IMR-90 (cell line): ENCODE data around the gene C2orf74. TPM values are rescaled to one million over a fixed set of nuclear protein-coding genes. Genes with fewer than 3 reads are reported as not detected.
"Not testable (repeated sequence)": the region's sequence is repeated elsewhere in the genome, so short reads cannot be mapped to it uniquely, and the experiment has no call there.

Experiments
- ATAC-seq: fragments of 200-7000 bp; cut with Tn5 transposase; 2 replicates; pipeline ENCODE4 v1.9.1; 2020; ENCODE audit warnings: low read depth, mild to moderate bottlenecking, moderate library complexity
- BruUV-seq: library from RNA; stranded (reverse); fragments of 400-500 nt; replicated peaks from 2 replicates; lab custom pipeline; 2021; lab: Mats Ljungman, UMichigan
- CTCF ChIA-PET: fragments of 300-600 bp; formaldehyde crosslinking; extraction: SDS; loops from one replicate; lab custom pipeline; 2021; ENCODE audit warnings: antibody characterized with exemption; lab: Yijun Ruan, JAX
- POLR2A ChIA-PET: fragments of 300-600 bp; sonication (Branson Sonifier 250); formaldehyde crosslinking; loops from one replicate; lab custom pipeline; 2022; ENCODE audit warnings: antibody characterized with exemption; ENCODE audit not compliant: unreplicated experiment; lab: Charles Lee
- DNase-seq: peaks from one replicate; pipeline ENCODE4 v3.0.0; 2013
- H2AFZ ChIP-seq: replicated peaks from 2 replicates; pipeline ENCODE3; 2013; ENCODE audit warnings: low read length, mild to moderate bottlenecking; ENCODE audit not compliant: poor library complexity
- H2AK5ac ChIP-seq: 2 replicates; pipeline ENCODE4 v1.6.1; 2013; ENCODE audit warnings: low read depth, low read length, inconsistent platforms
- H2AK9ac ChIP-seq: replicated peaks from 2 replicates; pipeline ENCODE3; 2013; ENCODE audit warnings: mild to moderate bottlenecking, low read depth, low read length, moderate library complexity; ENCODE audit not compliant: poor library complexity
- H2BK120ac ChIP-seq: 2 replicates; pipeline ENCODE4 v1.6.1; 2013; ENCODE audit warnings: low read depth, low read length, inconsistent platforms
- H2BK15ac ChIP-seq: 3 replicates; pipeline ENCODE4 v1.6.1; 2013; ENCODE audit warnings: low read depth, low read length, inconsistent platforms
- H2BK20ac ChIP-seq: 2 replicates; pipeline ENCODE4 v1.6.1; 2013; ENCODE audit warnings: low read depth, mild to moderate bottlenecking, inconsistent platforms, low read length, moderate library complexity
- H2BK5ac ChIP-seq: 2 replicates; pipeline ENCODE4 v1.6.1; 2013; ENCODE audit warnings: mild to moderate bottlenecking, low read depth, low read length, inconsistent platforms; ENCODE audit not compliant: poor library complexity, severe bottlenecking
- H3K14ac ChIP-seq: replicated peaks from 2 replicates; pipeline ENCODE4 v1.6.1; 2013; ENCODE audit warnings: low read depth, low read length, inconsistent platforms
- H3K18ac ChIP-seq: 2 replicates; pipeline ENCODE4 v1.6.1; 2013; ENCODE audit warnings: low read depth, low read length, control low read depth
- H3K23ac ChIP-seq: 2 replicates; pipeline ENCODE4 v1.6.1; 2013; ENCODE audit warnings: low read depth, low read length, inconsistent platforms
- H3K27ac ChIP-seq: 2 replicates; pipeline ENCODE4 v1.5.1; 2013; ENCODE audit warnings: mild to moderate bottlenecking, control low read depth, low read length; ENCODE audit not compliant: insufficient read depth
- H3K27me3 ChIP-seq: 2 replicates; pipeline ENCODE4 v1.6.1; 2013; ENCODE audit warnings: low read length; ENCODE audit not compliant: control insufficient read depth, insufficient read depth
- H3K36me3 ChIP-seq: 2 replicates; pipeline ENCODE4 v1.6.1; 2013; ENCODE audit warnings: low read length, mixed read lengths; ENCODE audit not compliant: control insufficient read depth, insufficient read depth
- H3K4ac ChIP-seq: 2 replicates; pipeline ENCODE4 v1.6.1; 2013; ENCODE audit warnings: low read depth, low read length, inconsistent platforms
- H3K4me1 ChIP-seq: 2 replicates; pipeline ENCODE4 v1.6.1; 2013; ENCODE audit warnings: low read length, mixed read lengths; ENCODE audit not compliant: control insufficient read depth, insufficient read depth
- H3K4me2 ChIP-seq: 2 replicates; pipeline ENCODE4 v1.6.1; 2013; ENCODE audit warnings: low read depth, mild to moderate bottlenecking, control low read depth, low read length, moderate library complexity
- H3K4me3 ChIP-seq: 2 replicates; pipeline ENCODE4 v1.5.1; 2013; ENCODE audit warnings: low read depth, mild to moderate bottlenecking, control low read depth, low read length, moderate library complexity; ENCODE audit not compliant: insufficient read depth
- H3K56ac ChIP-seq: 2 replicates; pipeline ENCODE4 v1.6.1; 2013; ENCODE audit warnings: low read length, inconsistent platforms; ENCODE audit not compliant: insufficient read depth; ENCODE audit errors: extremely low read depth
- H3K79me1 ChIP-seq, 2 experiments: 2 replicates each; pipeline ENCODE4 v1.6.1; 2013; ENCODE audit warnings: low read length in 2 of 2, inconsistent platforms in 1 of 2, low read depth in 1 of 2
- H3K9ac ChIP-seq: 2 replicates; pipeline ENCODE4 v1.6.1; 2013; ENCODE audit warnings: low read depth, low read length, control low read depth
- H3K9me1 ChIP-seq: 2 replicates; pipeline ENCODE4 v1.6.1; 2013; ENCODE audit warnings: low read length, inconsistent platforms; ENCODE audit not compliant: insufficient read depth
- H3K9me3 ChIP-seq: 2 replicates; pipeline ENCODE4 v1.6.1; 2013; ENCODE audit warnings: low read length; ENCODE audit not compliant: control insufficient read depth, insufficient read depth
- H4K20me1 ChIP-seq: 2 replicates; pipeline ENCODE4 v1.6.1; 2013; ENCODE audit warnings: low read length, inconsistent platforms; ENCODE audit not compliant: insufficient read depth
- H4K5ac ChIP-seq: 2 replicates; pipeline ENCODE4 v1.6.1; 2013; ENCODE audit warnings: mild to moderate bottlenecking, low read depth, low read length, control low read depth
- H4K8ac ChIP-seq, 2 experiments: 2 replicates each; pipeline ENCODE4 v1.6.1; 2013; ENCODE audit warnings: low read depth in 2 of 2, low read length in 2 of 2, control low read depth in 1 of 2, inconsistent platforms in 1 of 2
- H4K91ac ChIP-seq: 2 replicates; pipeline ENCODE4 v1.6.1; 2013; ENCODE audit warnings: low read depth, low read length, inconsistent platforms; ENCODE audit not compliant: insufficient read depth
- WGBS, 2 experiments: methylation state at CpG; one replicate each; pipeline versions ENCODE4 v1.1.5 to v1.1.7; 2013; ENCODE audit warnings: missing lambda C conversion rate in 2 of 2; ENCODE audit not compliant: insufficient read length in 1 of 2; ENCODE audit errors: extremely low coverage in 2 of 2; 5-methylcytosine and 5-hydroxymethylcytosine counted together
- dilution Hi-C: fragments of 300-500 bp; cut with HindIII; formaldehyde crosslinking; loops from one replicate; pipeline ENCODE4 v1.14.3; 2018; ENCODE audit warnings: low sequenced_read_pairs; ENCODE audit not compliant: unreplicated experiment
- in situ Hi-C: fragments of 300-500 bp; cut with MboI; formaldehyde crosslinking; loops from 3 replicates; pipeline ENCODE4 v1.14.3; 2019; ENCODE audit warnings: low sequenced_read_pairs, inconsistent platforms, mixed read lengths
- intact Hi-C: fragments of 100-400 bp; cut with micrococcal nuclease; formaldehyde crosslinking; loops from 2 replicates; pipeline ENCODE4 v1.10.0; 2022
- polyA plus RNA-seq, 3 experiments: library from polyadenylated mRNA; depleted of rRNA; stranded (reverse); fragments of >200 nt; gene quantifications; 2 replicates each; pipeline ENCODE4 v1.2.3, GENCODE V29; 2012; ENCODE audit warnings: low replicate concordance in 1 of 3
- total RNA-seq: library from RNA; depleted of rRNA; stranded (reverse); fragments of >200 nt; gene quantifications from 2 replicates; pipeline ENCODE4 v1.2.3, GENCODE V29; 2012

Gene C2orf74
- total and polyA plus RNA-seq, 2 of the 4 experiments (the other 2 are of a cell fraction): 8.4 to 21.9 TPM

DNA sequence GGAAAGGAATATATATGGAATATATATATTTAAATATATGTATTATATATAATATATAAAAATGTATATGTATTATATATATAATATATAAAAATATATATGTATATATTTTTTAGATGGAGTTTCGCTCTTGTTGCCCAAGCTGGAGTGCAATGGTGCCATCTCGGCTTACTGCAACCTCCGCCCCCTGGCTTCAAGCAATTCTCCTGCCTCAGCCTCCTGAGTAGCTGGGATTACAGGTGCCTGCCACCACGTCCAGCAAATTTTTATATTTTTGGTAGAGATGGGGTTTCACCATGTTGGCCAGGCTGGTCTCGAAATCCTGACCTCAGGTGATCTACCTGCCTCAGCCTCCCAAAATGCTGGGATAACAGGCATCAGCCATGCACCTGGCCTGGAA lies 13.9 kb upstream of the C2orf74 start:
- H3K56ac ChIP-seq, H2AK5ac ChIP-seq, H3K4me2 ChIP-seq, dilution Hi-C loops, POLR2A ChIA-PET, H3K27me3 ChIP-seq, H3K27ac ChIP-seq, H3K9me1 ChIP-seq, H4K8ac ChIP-seq, H4K91ac ChIP-seq, H2AFZ ChIP-seq, H2AK9ac ChIP-seq, H2BK120ac ChIP-seq, H3K14ac ChIP-seq, H3K23ac ChIP-seq, H3K4ac ChIP-seq, CTCF ChIA-PET, BruUV-seq, H3K4me1 ChIP-seq, H3K4me3 ChIP-seq, intact Hi-C loops, ATAC-seq, H4K5ac ChIP-seq, H2BK5ac ChIP-seq, DNase-seq, H3K18ac ChIP-seq, H3K9ac ChIP-seq, H4K20me1 ChIP-seq, H2BK20ac ChIP-seq, H2BK15ac ChIP-seq, in situ Hi-C loops, H3K9me3 ChIP-seq: not testable (repeated sequence)
- 100% methylated on average over 1 of the region's 5 CpGs; no CpG with 5 or more reads in 1 of the 2 experiments for WGBS, 2 experiments
- H3K36me3 ChIP-seq: peaks cover 23% of the 10 kb centered on the region
- peaks cover 7 to 16% of the 10 kb centered on the region in 2 experiments for H3K79me1 ChIP-seq
